ENCODE results near the gene CELF6.

- TF ChIP-seq CTCF (IDR thresholded peaks at IDR 0.05) (no peak), POLR2A (IDR thresholded peaks at IDR 0.05) (no peak)
Measured at GRCh38 chr15:72345280-72345679, 25.3 kb upstream of the CELF6 start.
